ENCODE data around the gene MSANTD7. TPM values are rescaled to one million over a fixed set of nuclear protein-coding genes. Genes with fewer than 3 reads are reported as not detected.

MSANTD7 gene
- total RNA-seq, 1 experiment from 2014 or later = 14.3 TPM

- TF ChIP-seq HMGXB4 (CRISPR knock-in tag; IDR thresholded peaks at IDR 0.05) (no peak), NFE2L1 (CRISPR knock-in tag; IDR thresholded peaks at IDR 0.05) (no peak), CREB1 (CRISPR knock-in tag; IDR thresholded peaks at IDR 0.05) (no peak), ZNF121 (CRISPR knock-in tag; IDR thresholded peaks at IDR 0.05) (no peak), NFYB (CRISPR knock-in tag; conservative IDR thresholded peaks at IDR 0.05; ENCODE audit: low read depth) (no peak), JUN (CRISPR knock-in tag; IDR thresholded peaks at IDR 0.05) (no peak), NR1H2 (CRISPR knock-in tag; IDR thresholded peaks at IDR 0.05) (no peak), USF2 (CRISPR knock-in tag; IDR thresholded peaks at IDR 0.05) (no peak), ZNF263 (CRISPR knock-in tag; IDR thresholded peaks at IDR 0.05; ENCODE audit: low read depth) (no peak), ZBTB43 (CRISPR knock-in tag; IDR thresholded peaks at IDR 0.05) (no peak)
- no peak overlapping the region for H3K4me3 Mint-ChIP-seq
- no peaks in the 10 kb centered on the region for H3K9me3 Mint-ChIP-seq
- H3K27me3 Mint-ChIP-seq (ENCODE audit: low read depth) = peaks cover 13% of the 10 kb centered on the region; the same call in 1 of the 2 replicates
- H3K4me1 Mint-ChIP-seq = peaks cover 21% of the 10 kb centered on the region
- CTCF ChIA-PET = interaction anchor here (0.8 to 3.3 kb wide), 13 partner anchors 10 to 326 kb away, joined by 3 to 28 read pairs (median 4); partner anchors contain the start of genes CDNF, HSPA14 and MSANTD7
- ATAC-seq (no peak), DNase-seq (ENCODE audit: low spot score) (no peak)
- no peaks in the 10 kb centered on the region for H3K36me3 Mint-ChIP-seq
- no peak overlapping the region for H3K27ac Mint-ChIP-seq
- POLR2A ChIA-PET = interaction anchor here (1.7 kb wide), 1 partner anchor 14 kb away, joined by 8 read pairs; the partner anchor contains the start of genes CDNF, HSPA14 and MSANTD7
These were observed 14.1 kb upstream of the MSANTD7 start for GRCh38 chr10:14823966-14824365.

GRCh38 chr10:14826076-14826829 lies 11.9 kb upstream of the MSANTD7 start:
- H3K9me3 Mint-ChIP-seq = no peaks in the 10 kb centered on the region
- CTCF ChIA-PET = no interaction called here
- no peaks in the 10 kb centered on the region for H3K36me3 Mint-ChIP-seq
- ATAC-seq (no peak), DNase-seq (ENCODE audit: low spot score) (no peak)
- peaks cover 13% of the 10 kb centered on the region; the same call in 1 of the 2 replicates for H3K27me3 Mint-ChIP-seq (ENCODE audit: low read depth)
- no peak overlapping the region for H3K4me3 Mint-ChIP-seq
- H3K27ac Mint-ChIP-seq = no peak overlapping the region
- peaks cover 12% of the 10 kb centered on the region for H3K4me1 Mint-ChIP-seq
- POLR2A ChIA-PET = interaction anchor here (0.6 kb wide), 1 partner anchor 1015 kb away, joined by 7 read pairs; no protein-coding TSS in a partner anchor
- no peak for TF ChIP-seq CBFB (CRISPR knock-in tag; IDR thresholded peaks at IDR 0.05; ENCODE audit: low read depth)
- TF ChIP-seq GABPB1 (CRISPR knock-in tag; IDR thresholded peaks at IDR 0.05) = no peak
- TF ChIP-seq EMX1 (CRISPR knock-in tag; IDR thresholded peaks at IDR 0.05) = no peak
- no peak for TF ChIP-seq NFE2L1 (CRISPR knock-in tag; IDR thresholded peaks at IDR 0.05)
- no peak for TF ChIP-seq PRRX2 (CRISPR knock-in tag; IDR thresholded peaks at IDR 0.05)
- no peak for TF ChIP-seq FOXP4 (CRISPR knock-in tag; IDR thresholded peaks at IDR 0.05)
- no peak for TF ChIP-seq CREB1 (CRISPR knock-in tag; IDR thresholded peaks at IDR 0.05)
- TF ChIP-seq ZNF281 (CRISPR knock-in tag; IDR thresholded peaks at IDR 0.05) = no peak
- no peak for TF ChIP-seq PRDM15 (CRISPR knock-in tag; IDR thresholded peaks at IDR 0.05)
- TF ChIP-seq ESRRA (CRISPR knock-in tag; IDR thresholded peaks at IDR 0.05; ENCODE audit: borderline replicate concordance) = no peak
